Neural cell (in vitro differentiated cells): Measurements from ENCODE around the gene ADAP1. TPM values are rescaled to one million over a fixed set of nuclear protein-coding genes. Genes with fewer than 3 reads are reported as not detected.

Source experiments
- H2AFZ ChIP-seq: fragments of 200-600, 300-800 bp; sonication (generic), shearing (Covaris generic); 2 replicates; pipeline ENCODE4 v1.6.0; 2014; ENCODE audit warnings: low read depth, mild to moderate bottlenecking, antibody characterized with exemption, low read length, moderate library complexity
- H3F3A ChIP-seq: fragments of 200-600 bp; shearing (Covaris generic); 2 replicates; pipeline ENCODE4 v1.6.1; 2016; ENCODE audit warnings: mild to moderate bottlenecking, moderate library complexity, mixed read lengths, antibody characterized with exemption, low read length; ENCODE audit not compliant: insufficient read depth, poor library complexity, severe bottlenecking
- H3K27ac ChIP-seq: fragments of 200-600, 300-800 bp; sonication (generic), shearing (Covaris generic); 2 replicates; pipeline ENCODE4 v1.5.1; 2014; ENCODE audit warnings: mild to moderate bottlenecking, low read length, moderate library complexity
- H3K27me3 ChIP-seq: fragments of 300-800, 200-600 bp; sonication (generic), shearing (Covaris generic); 2 replicates; pipeline ENCODE4 v1.6.0; 2014; ENCODE audit warnings: mild to moderate bottlenecking, low read depth, low read length, moderate library complexity; ENCODE audit not compliant: insufficient read depth
- H3K36me3 ChIP-seq: fragments of 300-800, 200-600 bp; sonication (generic), shearing (Covaris generic); 2 replicates; pipeline ENCODE4 v1.5.1; 2014; ENCODE audit warnings: mild to moderate bottlenecking, antibody characterized with exemption, low read length, moderate library complexity; ENCODE audit not compliant: insufficient read depth
- H3K4me2 ChIP-seq: fragments of 300-800, 200-600 bp; sonication (generic), shearing (Covaris generic); 2 replicates; pipeline ENCODE4 v1.6.0; 2014; ENCODE audit warnings: mild to moderate bottlenecking, low read length
- H3K4me3 ChIP-seq: fragments of 300-800, 200-600 bp; sonication (generic), shearing (Covaris generic); 2 replicates; pipeline ENCODE4 v1.5.1; 2014; ENCODE audit warnings: mild to moderate bottlenecking, low read length, moderate library complexity
- H3K79me2 ChIP-seq: fragments of 200-600 bp; shearing (Covaris generic); replicated peaks from 2 replicates; pipeline ENCODE4 v1.6.0; 2014; ENCODE audit warnings: mild to moderate bottlenecking, low read length, moderate library complexity; ENCODE audit not compliant: insufficient read depth
- H3K9ac ChIP-seq: fragments of 300-800, 200-600 bp; sonication (generic), shearing (Covaris generic); 2 replicates; pipeline ENCODE4 v1.6.1; 2016; ENCODE audit warnings: mild to moderate bottlenecking, low read length, mixed read lengths
- H3K9me2 ChIP-seq: fragments of 200-600 bp; shearing (Covaris generic); 2 replicates; pipeline ENCODE4 v1.6.1; 2016; ENCODE audit warnings: mild to moderate bottlenecking, low read length, mixed read lengths; ENCODE audit not compliant: insufficient read depth
- H3K9me3 ChIP-seq: fragments of 200-600, 300-800 bp; sonication (generic), shearing (Covaris generic); 2 replicates; pipeline ENCODE4 v1.6.1; 2016; ENCODE audit warnings: mild to moderate bottlenecking, mixed run types, low read length, moderate library complexity, mixed read lengths
- H4K20me1 ChIP-seq: fragments of 200-600 bp; shearing (Covaris generic); 2 replicates; pipeline ENCODE4 v1.6.1; 2016; ENCODE audit warnings: mild to moderate bottlenecking, mixed run types; ENCODE audit not compliant: insufficient read depth
- EP300 ChIP-seq: fragments of 450-650 bp; conservative IDR thresholded peaks from 2 replicates; pipeline ENCODE4 v1.6.1; 2014; ENCODE audit warnings: antibody characterized with exemption, mild to moderate bottlenecking, moderate library complexity; ENCODE audit not compliant: poor library complexity, severe bottlenecking
- EZH2 ChIP-seq: fragments of 200-600, 300-800 bp; shearing (Covaris generic), sonication (generic); IDR thresholded peaks from 2 replicates; pipeline ENCODE4 v1.6.1; 2014; ENCODE audit warnings: antibody characterized with exemption, low read length, borderline replicate concordance, mild to moderate bottlenecking; ENCODE audit not compliant: insufficient read depth, poor library complexity, severe bottlenecking
- MXI1 ChIP-seq: fragments of 450-650 bp; conservative IDR thresholded peaks from 2 replicates; pipeline ENCODE4 v1.6.1; 2014; ENCODE audit warnings: antibody characterized with exemption, mild to moderate bottlenecking; ENCODE audit not compliant: poor library complexity, severe bottlenecking
- POLR2AphosphoS5 ChIP-seq: IDR thresholded peaks from 2 replicates; pipeline ENCODE4 v1.6.1; 2012
- RAD21 ChIP-seq: fragments of 450-650 bp; conservative IDR thresholded peaks from 2 replicates; pipeline ENCODE4 v1.6.1; 2014; ENCODE audit warnings: antibody characterized with exemption, mild to moderate bottlenecking, moderate library complexity
- SMC3 ChIP-seq: fragments of 450-650 bp; conservative IDR thresholded peaks from 2 replicates; pipeline ENCODE4 v1.6.1; 2014; ENCODE audit warnings: antibody characterized with exemption, mild to moderate bottlenecking, moderate library complexity; ENCODE audit not compliant: poor library complexity
- TAF1 ChIP-seq: IDR thresholded peaks from 2 replicates; pipeline ENCODE4 v1.6.1; 2012; ENCODE audit warnings: low read depth
- polyA plus RNA-seq: library from polyadenylated mRNA; depleted of rRNA; stranded (reverse); fragments of >200 nt; gene quantifications from 2 replicates; pipeline ENCODE4 v1.2.3, GENCODE V29; 2014
- TF ChIP-seq, protein P1 (sequence below): IDR thresholded peaks from 2 replicates; pipeline ENCODE4 v1.6.1; 2012; ENCODE audit warnings: borderline replicate concordance
- TF ChIP-seq, protein P2 (sequence below): fragments of 450-650 bp; IDR thresholded peaks from 2 replicates; pipeline ENCODE4 v1.5.1; 2014; ENCODE audit warnings: antibody characterized with exemption, mild to moderate bottlenecking, moderate library complexity; ENCODE audit not compliant: poor library complexity, severe bottlenecking

ADAP1 gene
- polyA plus RNA-seq, 1 donor from 2014 or later = 76.8 TPM

DNA sequence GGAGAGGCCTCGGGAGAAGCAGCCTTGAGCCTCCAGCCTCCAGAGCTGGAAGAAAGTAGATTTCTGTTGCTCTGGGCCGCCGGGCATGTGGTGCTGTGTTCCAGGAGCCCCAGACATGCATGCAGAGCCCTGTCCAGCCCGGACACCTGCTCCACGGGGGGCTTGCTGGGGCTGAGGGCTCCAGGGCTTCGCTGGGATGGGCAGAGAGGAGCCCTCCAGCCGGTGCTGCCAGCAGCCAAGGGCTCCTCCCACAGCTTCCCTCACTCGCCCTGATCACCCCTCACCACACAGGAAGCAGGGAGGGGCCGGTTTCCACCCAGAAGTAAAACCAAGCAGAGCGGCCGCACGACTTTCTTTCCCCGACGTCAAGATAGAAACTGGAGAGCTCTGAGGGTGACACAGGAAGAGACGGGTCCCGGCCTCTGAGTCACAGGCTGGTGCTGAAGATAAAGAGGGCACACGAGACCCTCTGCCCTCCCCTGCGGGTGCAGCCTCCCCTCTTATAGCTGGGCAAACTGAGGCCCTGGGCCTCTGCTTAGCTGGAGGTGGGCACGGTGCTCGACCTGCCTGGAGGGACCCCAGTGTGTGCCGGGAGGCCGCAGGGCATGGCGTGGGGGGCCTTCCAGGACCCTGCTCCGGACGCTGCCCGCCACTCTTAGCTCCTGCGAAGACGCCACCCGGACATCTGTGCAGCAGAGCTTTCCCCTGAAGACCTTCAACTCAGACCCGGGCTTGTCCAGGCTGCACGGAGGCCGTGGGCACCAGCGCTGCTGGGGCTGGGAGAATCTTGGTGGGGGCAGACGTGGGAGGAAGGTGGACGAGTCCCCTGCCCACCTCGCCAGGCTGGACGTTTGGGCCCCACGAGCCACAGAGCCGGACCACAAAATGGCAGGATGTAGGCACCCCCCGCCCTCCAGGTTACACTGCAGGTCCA lies 31.1 kb downstream of the ADAP1 start:
- H3K9ac ChIP-seq = no peak overlapping the region
- H3K9me2 ChIP-seq = no peaks in the 10 kb centered on the region
- no peak overlapping the region for H3K27ac ChIP-seq
- no peaks in the 10 kb centered on the region for H3K79me2 ChIP-seq
- H3K4me2 ChIP-seq = no peak overlapping the region
- H3K36me3 ChIP-seq = no peaks in the 10 kb centered on the region
- H3K27me3 ChIP-seq = no peaks in the 10 kb centered on the region
- H2AFZ ChIP-seq = no peak overlapping the region
- TF ChIP-seq EZH2 (no peak), SMC3 (no peak), POLR2AphosphoS5 (no peak), MXI1 (no peak), RAD21 (no peak), TAF1 (no peak), EP300 (no peak)
- TF ChIP-seq, protein P1, sequence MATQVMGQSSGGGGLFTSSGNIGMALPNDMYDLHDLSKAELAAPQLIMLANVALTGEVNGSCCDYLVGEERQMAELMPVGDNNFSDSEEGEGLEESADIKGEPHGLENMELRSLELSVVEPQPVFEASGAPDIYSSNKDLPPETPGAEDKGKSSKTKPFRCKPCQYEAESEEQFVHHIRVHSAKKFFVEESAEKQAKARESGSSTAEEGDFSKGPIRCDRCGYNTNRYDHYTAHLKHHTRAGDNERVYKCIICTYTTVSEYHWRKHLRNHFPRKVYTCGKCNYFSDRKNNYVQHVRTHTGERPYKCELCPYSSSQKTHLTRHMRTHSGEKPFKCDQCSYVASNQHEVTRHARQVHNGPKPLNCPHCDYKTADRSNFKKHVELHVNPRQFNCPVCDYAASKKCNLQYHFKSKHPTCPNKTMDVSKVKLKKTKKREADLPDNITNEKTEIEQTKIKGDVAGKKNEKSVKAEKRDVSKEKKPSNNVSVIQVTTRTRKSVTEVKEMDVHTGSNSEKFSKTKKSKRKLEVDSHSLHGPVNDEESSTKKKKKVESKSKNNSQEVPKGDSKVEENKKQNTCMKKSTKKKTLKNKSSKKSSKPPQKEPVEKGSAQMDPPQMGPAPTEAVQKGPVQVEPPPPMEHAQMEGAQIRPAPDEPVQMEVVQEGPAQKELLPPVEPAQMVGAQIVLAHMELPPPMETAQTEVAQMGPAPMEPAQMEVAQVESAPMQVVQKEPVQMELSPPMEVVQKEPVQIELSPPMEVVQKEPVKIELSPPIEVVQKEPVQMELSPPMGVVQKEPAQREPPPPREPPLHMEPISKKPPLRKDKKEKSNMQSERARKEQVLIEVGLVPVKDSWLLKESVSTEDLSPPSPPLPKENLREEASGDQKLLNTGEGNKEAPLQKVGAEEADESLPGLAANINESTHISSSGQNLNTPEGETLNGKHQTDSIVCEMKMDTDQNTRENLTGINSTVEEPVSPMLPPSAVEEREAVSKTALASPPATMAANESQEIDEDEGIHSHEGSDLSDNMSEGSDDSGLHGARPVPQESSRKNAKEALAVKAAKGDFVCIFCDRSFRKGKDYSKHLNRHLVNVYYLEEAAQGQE = no peak
- TF ChIP-seq, protein P2, sequence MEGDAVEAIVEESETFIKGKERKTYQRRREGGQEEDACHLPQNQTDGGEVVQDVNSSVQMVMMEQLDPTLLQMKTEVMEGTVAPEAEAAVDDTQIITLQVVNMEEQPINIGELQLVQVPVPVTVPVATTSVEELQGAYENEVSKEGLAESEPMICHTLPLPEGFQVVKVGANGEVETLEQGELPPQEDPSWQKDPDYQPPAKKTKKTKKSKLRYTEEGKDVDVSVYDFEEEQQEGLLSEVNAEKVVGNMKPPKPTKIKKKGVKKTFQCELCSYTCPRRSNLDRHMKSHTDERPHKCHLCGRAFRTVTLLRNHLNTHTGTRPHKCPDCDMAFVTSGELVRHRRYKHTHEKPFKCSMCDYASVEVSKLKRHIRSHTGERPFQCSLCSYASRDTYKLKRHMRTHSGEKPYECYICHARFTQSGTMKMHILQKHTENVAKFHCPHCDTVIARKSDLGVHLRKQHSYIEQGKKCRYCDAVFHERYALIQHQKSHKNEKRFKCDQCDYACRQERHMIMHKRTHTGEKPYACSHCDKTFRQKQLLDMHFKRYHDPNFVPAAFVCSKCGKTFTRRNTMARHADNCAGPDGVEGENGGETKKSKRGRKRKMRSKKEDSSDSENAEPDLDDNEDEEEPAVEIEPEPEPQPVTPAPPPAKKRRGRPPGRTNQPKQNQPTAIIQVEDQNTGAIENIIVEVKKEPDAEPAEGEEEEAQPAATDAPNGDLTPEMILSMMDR = no peak
- no peaks in the 10 kb centered on the region for H3F3A ChIP-seq
- no peak overlapping the region for H3K4me3 ChIP-seq
- no peaks in the 10 kb centered on the region for H4K20me1 ChIP-seq
- no peaks in the 10 kb centered on the region for H3K9me3 ChIP-seq

DNA sequence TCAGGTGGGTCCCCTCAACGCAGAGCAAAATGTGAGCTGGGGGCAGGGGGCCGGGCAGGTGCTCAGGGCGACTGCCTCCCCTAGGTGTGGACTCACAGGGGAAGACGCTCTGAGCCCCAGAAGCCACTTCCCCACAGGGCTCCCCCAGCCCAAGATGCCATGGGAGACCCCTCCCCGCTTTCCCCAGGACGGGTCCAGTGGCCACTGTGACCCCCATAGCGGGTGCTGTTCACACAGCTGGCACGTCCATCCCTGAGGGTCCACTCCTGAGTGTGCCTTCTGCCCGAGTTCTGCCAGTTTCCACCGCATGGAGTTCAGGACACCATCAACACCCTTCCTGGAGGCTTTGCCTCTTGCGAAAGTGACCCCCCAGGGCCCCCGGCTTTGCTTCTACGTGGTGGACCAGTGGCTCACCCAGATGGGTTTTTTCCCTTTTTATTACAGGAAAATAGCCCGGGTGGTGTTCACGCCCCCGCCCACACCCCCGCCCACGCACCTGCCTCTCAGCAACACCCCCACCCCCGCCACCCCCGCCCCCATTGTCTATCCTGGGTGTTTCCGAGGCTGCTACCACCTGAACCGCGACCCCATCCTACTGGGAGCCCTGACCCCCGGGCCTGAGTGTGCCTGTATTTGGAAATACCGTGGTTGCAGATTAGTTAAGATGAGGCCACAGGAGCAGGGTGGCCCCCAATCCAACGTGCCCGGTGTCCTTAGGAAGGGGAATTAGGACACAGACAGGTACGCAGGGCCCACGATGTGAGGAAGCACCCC lies 32.0 kb downstream of the ADAP1 start:
- no peaks in the 10 kb centered on the region for H3K27me3 ChIP-seq
- H3K79me2 ChIP-seq = no peaks in the 10 kb centered on the region
- no peaks in the 10 kb centered on the region for H4K20me1 ChIP-seq
- no peak overlapping the region for H3K9ac ChIP-seq
- no peaks in the 10 kb centered on the region for H3K9me3 ChIP-seq
- H3K9me2 ChIP-seq = no peaks in the 10 kb centered on the region
- H3K27ac ChIP-seq = no peak overlapping the region
- H3F3A ChIP-seq = no peaks in the 10 kb centered on the region
- H3K4me3 ChIP-seq = no peak overlapping the region
- TF ChIP-seq EP300 (no peak), RAD21 (no peak), MXI1 (no peak), POLR2AphosphoS5 (no peak), EZH2 (no peak), TAF1 (no peak), SMC3 (no peak)
- TF ChIP-seq, protein P2 = no peak
- TF ChIP-seq, protein P1 = no peak
- no peak overlapping the region for H2AFZ ChIP-seq
- no peak overlapping the region for H3K4me2 ChIP-seq
- no peaks in the 10 kb centered on the region for H3K36me3 ChIP-seq
